ENCODE measurements around the gene PTPRS.

PTPRS gene

GRCh38 chr19:5317321-5317720, 23.3 kb downstream of the PTPRS start:
- TF ChIP-seq GATA1 (IDR thresholded peaks at IDR 0.05; ENCODE audit: low read depth, low read length) (no peak), POLR2A (IDR thresholded peaks at IDR 0.05; ENCODE audit: low read length) (no peak)
- DNase-seq = no peak

GRCh38 chr19:5316138-5316537, 24.5 kb downstream of the PTPRS start:
- DNase-seq = no peak
- TF ChIP-seq POLR2A (IDR thresholded peaks at IDR 0.05; ENCODE audit: low read length) (no peak), GATA1 (IDR thresholded peaks at IDR 0.05; ENCODE audit: low read depth, low read length) (no peak)

- TF ChIP-seq GATA1 (IDR thresholded peaks at IDR 0.05; ENCODE audit: low read depth, low read length) (no peak), POLR2A (IDR thresholded peaks at IDR 0.05; ENCODE audit: low read length) (no peak)
- no peak for DNase-seq
Observed at GRCh38 chr19:5314907-5315298, 25.7 kb downstream of the PTPRS start.

GRCh38 chr19:5314012-5314906, 26.4 kb downstream of the PTPRS start:
- no peak for TF ChIP-seq GATA1 (IDR thresholded peaks at IDR 0.05; ENCODE audit: low read depth, low read length)
- no peak for TF ChIP-seq POLR2A (IDR thresholded peaks at IDR 0.05; ENCODE audit: low read length)
- no peak for DNase-seq

GRCh38 chr19:5313307-5313706, 27.3 kb downstream of the PTPRS start:
- TF ChIP-seq POLR2A (IDR thresholded peaks at IDR 0.05; ENCODE audit: low read length) (no peak), GATA1 (IDR thresholded peaks at IDR 0.05; ENCODE audit: low read depth, low read length) (no peak)
- no peak for DNase-seq

- TF ChIP-seq POLR2A (IDR thresholded peaks at IDR 0.05; ENCODE audit: low read length) (no peak), GATA1 (IDR thresholded peaks at IDR 0.05; ENCODE audit: low read depth, low read length) (no peak)
- DNase-seq = no peak
Observed at GRCh38 chr19:5312058-5312457, 28.6 kb downstream of the PTPRS start.

- no peak for TF ChIP-seq POLR2A (IDR thresholded peaks at IDR 0.05; ENCODE audit: low read length)
- TF ChIP-seq GATA1 (IDR thresholded peaks at IDR 0.05; ENCODE audit: low read depth, low read length) = no peak
- no peak for DNase-seq
Observed at GRCh38 chr19:5309438-5310204, 31.0 kb downstream of the PTPRS start.

GRCh38 chr19:5308451-5309437, 31.9 kb downstream of the PTPRS start:
- no peak for TF ChIP-seq POLR2A (IDR thresholded peaks at IDR 0.05; ENCODE audit: low read length)
- TF ChIP-seq GATA1 (IDR thresholded peaks at IDR 0.05; ENCODE audit: low read depth, low read length) = no peak
- DNase-seq = no peak

- no peak for DNase-seq
- no peak for TF ChIP-seq GATA1 (IDR thresholded peaks at IDR 0.05; ENCODE audit: low read depth, low read length)
Observed at GRCh38 chr19:5307655-5308054, 33.0 kb downstream of the PTPRS start.

GRCh38 chr19:5305163-5305562, 35.4 kb downstream of the PTPRS start:
- no peak for TF ChIP-seq GATA1 (IDR thresholded peaks at IDR 0.05; ENCODE audit: low read depth, low read length)
- no peak for TF ChIP-seq POLR2A (IDR thresholded peaks at IDR 0.05; ENCODE audit: low read length)
- no peak for DNase-seq

GRCh38 chr19:5304486-5304885, 36.1 kb downstream of the PTPRS start:
- DNase-seq = no peak
- TF ChIP-seq GATA1 (IDR thresholded peaks at IDR 0.05; ENCODE audit: low read depth, low read length) = no peak
- TF ChIP-seq POLR2A (IDR thresholded peaks at IDR 0.05; ENCODE audit: low read length) = no peak

GRCh38 chr19:5303208-5303607, 37.4 kb downstream of the PTPRS start:
- TF ChIP-seq POLR2A (IDR thresholded peaks at IDR 0.05; ENCODE audit: low read length) (no peak), GATA1 (IDR thresholded peaks at IDR 0.05; ENCODE audit: low read depth, low read length) (no peak)
- DNase-seq = no peak

GRCh38 chr19:5302396-5302795, 38.2 kb downstream of the PTPRS start:
- no peak for DNase-seq
- TF ChIP-seq GATA1 (IDR thresholded peaks at IDR 0.05; ENCODE audit: low read depth, low read length) (no peak), POLR2A (IDR thresholded peaks at IDR 0.05; ENCODE audit: low read length) (no peak)
